EH (cell line): ENCODE results near the gene LHX8.
A peak's percentile ranks its signal among the peaks of the same experiment; 100 is the strongest.
"Not testable (repeated sequence)": the region's sequence is repeated elsewhere in the genome, so short reads cannot be mapped to it uniquely, and the experiment has no call there.

ENCODE experiments used
- DNase-seq: peaks from one replicate; pipeline ENCODE4 v3.0.0-alpha.2; 2015; ENCODE audit warnings: low read depth

The LHX8 gene

GRCh38 chr1:75132812-75133619, 1.2 kb upstream of the LHX8 start:
- DNase-seq, result no peak

GRCh38 chr1:75134647-75135572, 722 bp downstream of the LHX8 start:
- no peak for DNase-seq

- peak; percentile 10 for DNase-seq
Measured at GRCh38 chr1:75135573-75136194, 1.5 kb downstream of the LHX8 start.

- DNase-seq, result no peak
Measured at GRCh38 chr1:75136195-75136815, 2.1 kb downstream of the LHX8 start.

- no peak for DNase-seq
Measured at GRCh38 chr1:75136921-75137641, 2.9 kb downstream of the LHX8 start.

GRCh38 chr1:75152092-75152491, 17.9 kb downstream of the LHX8 start:
- no peak for DNase-seq

GRCh38 chr1:75159154-75159553, 25.0 kb downstream of the LHX8 start:
- no peak for DNase-seq

- no peak for DNase-seq
Measured at GRCh38 chr1:75165264-75165663, 31.1 kb downstream of the LHX8 start.

GRCh38 chr1:75166821-75167220, 32.6 kb downstream of the LHX8 start:
- DNase-seq, result no peak

GRCh38 chr1:75170011-75170410, 35.8 kb downstream of the LHX8 start:
- DNase-seq, result no peak

GRCh38 chr1:75170981-75171380, 36.8 kb downstream of the LHX8 start:
- DNase-seq, result no peak

- peak; percentile 6 for DNase-seq
Measured at GRCh38 chr1:75171876-75172275, 37.7 kb downstream of the LHX8 start.

GRCh38 chr1:75172556-75172955, 38.4 kb downstream of the LHX8 start:
- DNase-seq, result peak; percentile 13

GRCh38 chr1:75174031-75174760, 40.0 kb downstream of the LHX8 start:
- DNase-seq, result no peak

GRCh38 chr1:75181214-75181955, 47.2 kb downstream of the LHX8 start:
- DNase-seq, result not testable (repeated sequence)

GRCh38 chr1:75188892-75189291, 54.7 kb downstream of the LHX8 start:
- DNase-seq, result no peak

- no peak for DNase-seq
Measured at GRCh38 chr1:75198163-75198562, 64.0 kb downstream of the LHX8 start.

GRCh38 chr1:75198761-75199160, 64.6 kb downstream of the LHX8 start:
- DNase-seq, result no peak

- DNase-seq, result no peak
Measured at GRCh38 chr1:75202751-75203150, 68.6 kb downstream of the LHX8 start.
